ENCODE results near the gene DHRS7B.
"Not testable (repeated sequence)": the region's sequence is repeated elsewhere in the genome, so short reads cannot be mapped to it uniquely, and the experiment has no call there.

Gene DHRS7B

GRCh38 chr17:21108651-21109050 lies 18.1 kb upstream of the DHRS7B start:
- no peak overlapping the region for H3K27ac ChIP-seq
- ChIA-PET POLR2A (ENCODE audit: low non-redundant PET) (no interaction called here), CTCF (no interaction called here)
- no peak for TF ChIP-seq CTCF (conservative IDR thresholded peaks at IDR 0.05; ENCODE audit: low read depth)
- DNase-seq (ENCODE audit: low spot score): no peak

DNA sequence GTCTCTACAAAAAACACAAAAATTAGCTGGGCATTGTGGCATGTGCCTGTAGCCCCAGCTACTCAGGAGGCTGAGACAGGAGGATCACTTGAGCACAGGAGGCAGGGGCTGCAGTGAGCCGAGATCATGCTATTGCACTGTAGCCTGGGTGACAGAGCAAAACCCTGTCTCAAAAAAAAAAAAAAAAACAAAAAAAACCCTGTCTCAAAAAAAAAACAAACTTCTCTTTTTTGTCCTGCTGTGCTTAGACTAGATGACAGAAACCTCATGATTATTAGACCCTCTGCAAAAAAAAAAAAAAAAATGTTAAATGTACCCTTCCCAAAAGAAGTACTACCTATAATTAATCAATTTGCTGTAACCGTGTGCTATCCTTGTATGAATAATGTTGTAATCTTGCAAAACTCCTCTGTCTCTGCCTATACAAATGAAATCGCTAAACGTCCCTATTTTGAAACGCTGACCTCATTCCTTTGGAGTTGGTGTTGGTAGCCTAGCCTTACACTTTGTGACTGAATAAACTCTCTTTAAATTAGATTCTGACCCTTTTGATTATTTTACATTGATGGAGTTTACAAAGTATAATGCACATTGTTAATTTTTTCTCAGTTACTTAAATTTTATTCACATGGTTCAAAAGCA lies 13.6 kb upstream of the DHRS7B start:
- POLR2A ChIA-PET (ENCODE audit: low non-redundant PET): no interaction called here
- no peak for TF ChIP-seq CTCF (conservative IDR thresholded peaks at IDR 0.05; ENCODE audit: low read depth)
- no peak for DNase-seq (ENCODE audit: low spot score)
- H3K27ac ChIP-seq: no peak overlapping the region
- CTCF ChIA-PET: no interaction called here

DNA sequence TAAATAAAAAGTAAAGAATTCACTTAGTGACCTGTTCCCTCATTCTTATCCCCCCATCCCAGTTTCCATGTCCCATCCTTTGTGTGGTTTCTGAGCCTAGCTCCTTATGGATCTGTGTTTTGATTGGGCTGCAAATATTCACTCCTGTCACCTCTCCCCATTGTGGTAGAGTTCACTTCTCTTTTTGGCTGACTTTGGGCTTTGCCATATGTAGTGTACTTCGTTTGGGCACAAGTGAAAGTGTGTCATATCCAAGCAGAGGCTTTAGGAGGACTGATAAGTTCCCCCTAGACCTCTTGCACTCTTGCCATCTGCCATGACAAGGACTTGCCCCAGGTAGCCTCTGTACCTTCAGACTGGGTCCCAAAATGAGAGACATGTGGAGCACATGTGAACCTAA lies 13.0 kb upstream of the DHRS7B start:
- DNase-seq (ENCODE audit: low spot score): no peak
- ChIA-PET POLR2A (ENCODE audit: low non-redundant PET) (no interaction called here), CTCF (no interaction called here)
- no peak overlapping the region for H3K27ac ChIP-seq
- no peak for TF ChIP-seq CTCF (conservative IDR thresholded peaks at IDR 0.05; ENCODE audit: low read depth)

DNA sequence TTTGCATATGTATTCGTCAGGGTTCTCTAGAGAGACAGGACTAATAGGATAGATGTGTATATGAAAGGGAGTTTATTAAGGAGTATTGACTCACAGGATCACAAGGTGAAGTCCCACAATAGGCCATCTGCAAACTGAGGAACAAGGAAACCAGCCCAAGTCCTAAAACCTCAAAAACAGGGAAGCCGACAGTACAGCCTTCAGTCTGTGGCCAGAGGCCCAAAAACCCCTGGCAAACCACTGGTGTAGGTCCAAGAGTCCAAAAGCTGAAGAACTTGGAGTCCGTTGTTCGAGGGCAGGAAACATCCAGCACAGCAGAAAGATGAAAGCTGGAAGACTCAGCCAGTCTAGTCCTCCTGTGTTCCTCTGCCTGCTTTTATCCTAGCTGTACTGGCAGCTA lies 12.0 kb upstream of the DHRS7B start:
- DNase-seq (ENCODE audit: low spot score); CTCF ChIA-PET; POLR2A ChIA-PET (ENCODE audit: low non-redundant PET); H3K27ac ChIP-seq: not testable (repeated sequence)

GRCh38 chr17:21119247-21119918 lies 7.4 kb upstream of the DHRS7B start:
- TF ChIP-seq CTCF (conservative IDR thresholded peaks at IDR 0.05; ENCODE audit: low read depth): peak; percentile 92
- H3K27ac ChIP-seq: no peak overlapping the region
- DNase-seq (ENCODE audit: low spot score): peak; percentile 67
- ChIA-PET CTCF (interaction anchor here (0.5 to 2.2 kb wide), 10 partner anchors 9 to 394 kb away, joined by 3 to 9 read pairs (median 3); partner anchors contain the start of gene TMEM11), POLR2A (ENCODE audit: low non-redundant PET) (no interaction called here)

GRCh38 chr17:21119919-21120249 lies 6.9 kb upstream of the DHRS7B start:
- no peak overlapping the region for H3K27ac ChIP-seq
- no peak for DNase-seq (ENCODE audit: low spot score)
- ChIA-PET CTCF (interaction anchor here (0.7 to 2.2 kb wide), 7 partner anchors 16 to 393 kb away, joined by 3 to 9 read pairs (median 6); partner anchors contain the start of gene TMEM11), POLR2A (ENCODE audit: low non-redundant PET) (interaction anchor here (0.7 kb wide), 1 partner anchor 84 kb away, joined by 3 read pairs; no protein-coding TSS in a partner anchor)
- TF ChIP-seq CTCF (conservative IDR thresholded peaks at IDR 0.05; ENCODE audit: low read depth): peak; percentile 57; the same call in 1 of the 2 replicates

- no peak for DNase-seq (ENCODE audit: low spot score)
- POLR2A ChIA-PET (ENCODE audit: low non-redundant PET): no interaction called here
- no peak for TF ChIP-seq CTCF (conservative IDR thresholded peaks at IDR 0.05; ENCODE audit: low read depth)
- no peak overlapping the region for H3K27ac ChIP-seq
- CTCF ChIA-PET: no interaction called here
Observed at GRCh38 chr17:21124086-21124485, 2.7 kb upstream of the DHRS7B start.

DNA sequence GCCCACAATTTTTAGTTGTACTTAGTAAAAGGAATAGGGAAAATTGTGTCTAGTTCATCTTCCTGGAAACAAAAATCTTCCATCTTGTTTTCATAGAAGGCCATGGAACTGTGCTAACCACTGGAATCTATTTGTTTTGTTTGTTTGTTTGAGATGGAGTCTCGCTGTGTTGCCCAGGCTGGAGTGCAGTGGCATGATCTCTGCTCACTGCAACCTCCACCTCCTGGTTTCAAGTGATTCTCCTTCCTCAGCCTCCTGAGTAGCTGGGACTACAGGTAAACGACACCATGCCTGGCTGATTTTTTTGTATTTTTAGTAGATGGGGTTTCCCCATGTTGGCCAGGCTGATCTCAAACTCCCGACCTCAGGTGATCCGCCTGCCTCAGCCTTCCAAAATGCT lies 2.2 kb upstream of the DHRS7B start:
- CTCF ChIA-PET; H3K27ac ChIP-seq; POLR2A ChIA-PET (ENCODE audit: low non-redundant PET); DNase-seq (ENCODE audit: low spot score): not testable (repeated sequence)
